ENCODE measurements around the gene C3orf80.

The C3orf80 gene

GRCh38 chr3:160247766-160248165 is 22.5 kb downstream of the C3orf80 start:
- no peak overlapping the region for H3K27ac ChIP-seq
- ChIA-PET POLR2A (ENCODE audit: low non-redundant PET) (no interaction called here), CTCF (no interaction called here)
- no peak for DNase-seq (ENCODE audit: low spot score)
- TF ChIP-seq CTCF (conservative IDR thresholded peaks at IDR 0.05; ENCODE audit: low read depth), result no peak

GRCh38 chr3:160253298-160253697 is 28.1 kb downstream of the C3orf80 start:
- ChIA-PET POLR2A (ENCODE audit: low non-redundant PET) (no interaction called here), CTCF (no interaction called here)
- no peak for TF ChIP-seq CTCF (conservative IDR thresholded peaks at IDR 0.05; ENCODE audit: low read depth)
- no peak for DNase-seq (ENCODE audit: low spot score)
- H3K27ac ChIP-seq, result no peak overlapping the region

GRCh38 chr3:160257606-160258005 is 32.4 kb downstream of the C3orf80 start:
- DNase-seq (ENCODE audit: low spot score), result no peak
- ChIA-PET POLR2A (ENCODE audit: low non-redundant PET) (no interaction called here), CTCF (interaction anchor here (0.6 kb wide), 1 partner anchor 137 kb away, joined by 3 read pairs; no protein-coding TSS in a partner anchor)
- H3K27ac ChIP-seq, result no peak overlapping the region
- no peak for TF ChIP-seq CTCF (conservative IDR thresholded peaks at IDR 0.05; ENCODE audit: low read depth)

- H3K27ac ChIP-seq, result no peak overlapping the region
- CTCF ChIA-PET, result no interaction called here
- no peak for DNase-seq (ENCODE audit: low spot score)
- POLR2A ChIA-PET (ENCODE audit: low non-redundant PET), result no interaction called here
- no peak for TF ChIP-seq CTCF (conservative IDR thresholded peaks at IDR 0.05; ENCODE audit: low read depth)
Observed at GRCh38 chr3:160259589-160259988, 34.4 kb downstream of the C3orf80 start.

- ChIA-PET POLR2A (ENCODE audit: low non-redundant PET) (no interaction called here), CTCF (no interaction called here)
- no peak for DNase-seq (ENCODE audit: low spot score)
- H3K27ac ChIP-seq, result no peak overlapping the region
- TF ChIP-seq CTCF (conservative IDR thresholded peaks at IDR 0.05; ENCODE audit: low read depth), result no peak
Observed at GRCh38 chr3:160260587-160261270, 35.5 kb downstream of the C3orf80 start.

GRCh38 chr3:160265088-160265487 is 39.9 kb downstream of the C3orf80 start:
- H3K27ac ChIP-seq, result no peak overlapping the region
- ChIA-PET CTCF (no interaction called here), POLR2A (ENCODE audit: low non-redundant PET) (no interaction called here)
- no peak for TF ChIP-seq CTCF (conservative IDR thresholded peaks at IDR 0.05; ENCODE audit: low read depth)
- DNase-seq (ENCODE audit: low spot score), result no peak
